ENCODE results near the gene CMIP. TPM values are rescaled to one million over a fixed set of nuclear protein-coding genes. Genes with fewer than 3 reads are reported as not detected.
A peak's percentile ranks its signal among the peaks of the same experiment; 100 is the strongest.

CMIP gene
- total RNA-seq, 1 donor from 2014 or later = 46.6 TPM

- H3K4me3 Mint-ChIP-seq = peak overlapping the region; percentile 65
- DNase-seq (ENCODE audit: extremely low spot score, unreplicated experiment) = no peak
- peak overlapping the region; percentile 78 for H3K27ac Mint-ChIP-seq
- H3K4me1 Mint-ChIP-seq (ENCODE audit: unreplicated experiment) = peaks cover 16% of the 10 kb centered on the region
- H3K27me3 Mint-ChIP-seq = no peaks in the 10 kb centered on the region
- no peaks in the 10 kb centered on the region for H3K36me3 Mint-ChIP-seq
- no peaks in the 10 kb centered on the region for H3K9me3 Mint-ChIP-seq
- TF ChIP-seq CTCF (conservative IDR thresholded peaks at IDR 0.05) = peak; percentile 34
Observed at GRCh38 chr16:81729451-81729850, 284.8 kb downstream of the CMIP start.

- H3K36me3 Mint-ChIP-seq = no peaks in the 10 kb centered on the region
- peak; percentile 90 for DNase-seq (ENCODE audit: extremely low spot score, unreplicated experiment)
- TF ChIP-seq CTCF (conservative IDR thresholded peaks at IDR 0.05) = peak; percentile 86
- H3K4me1 Mint-ChIP-seq (ENCODE audit: unreplicated experiment) = peaks cover 16% of the 10 kb centered on the region
- H3K9me3 Mint-ChIP-seq = no peaks in the 10 kb centered on the region
- H3K27me3 Mint-ChIP-seq = no peaks in the 10 kb centered on the region
- H3K27ac Mint-ChIP-seq = peak overlapping the region; percentile 93
- H3K4me3 Mint-ChIP-seq = peak overlapping the region; percentile 85
Observed at GRCh38 chr16:81730090-81731051, 285.8 kb downstream of the CMIP start.

DNA sequence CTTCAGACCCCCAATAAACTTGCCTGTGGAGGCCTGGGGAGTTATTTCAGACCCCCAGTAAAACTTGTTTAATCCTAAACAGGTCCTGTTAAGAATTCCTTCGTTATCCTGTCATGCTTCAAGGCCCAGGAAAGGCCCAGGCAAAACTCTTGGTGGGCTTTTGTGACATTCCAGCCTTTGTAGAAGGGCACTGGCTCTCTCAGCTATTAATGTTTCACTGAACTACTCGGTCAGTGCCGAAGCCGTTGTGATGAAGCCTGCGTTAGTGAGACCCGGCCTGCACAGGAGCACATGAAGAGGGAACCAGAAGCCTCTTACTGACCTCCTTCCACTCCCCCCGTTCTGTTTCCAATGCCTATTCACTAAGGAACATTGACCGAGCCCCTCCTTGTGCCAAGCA is 287.0 kb downstream of the CMIP start:
- DNase-seq (ENCODE audit: extremely low spot score, unreplicated experiment) = no peak
- peak overlapping the region; percentile 81 for H3K27ac Mint-ChIP-seq
- peaks cover 16% of the 10 kb centered on the region for H3K4me1 Mint-ChIP-seq (ENCODE audit: unreplicated experiment)
- no peaks in the 10 kb centered on the region for H3K9me3 Mint-ChIP-seq
- TF ChIP-seq CTCF (conservative IDR thresholded peaks at IDR 0.05) = no peak
- peak overlapping the region; percentile 20 for H3K4me3 Mint-ChIP-seq
- no peaks in the 10 kb centered on the region for H3K36me3 Mint-ChIP-seq
- no peaks in the 10 kb centered on the region for H3K27me3 Mint-ChIP-seq

DNA sequence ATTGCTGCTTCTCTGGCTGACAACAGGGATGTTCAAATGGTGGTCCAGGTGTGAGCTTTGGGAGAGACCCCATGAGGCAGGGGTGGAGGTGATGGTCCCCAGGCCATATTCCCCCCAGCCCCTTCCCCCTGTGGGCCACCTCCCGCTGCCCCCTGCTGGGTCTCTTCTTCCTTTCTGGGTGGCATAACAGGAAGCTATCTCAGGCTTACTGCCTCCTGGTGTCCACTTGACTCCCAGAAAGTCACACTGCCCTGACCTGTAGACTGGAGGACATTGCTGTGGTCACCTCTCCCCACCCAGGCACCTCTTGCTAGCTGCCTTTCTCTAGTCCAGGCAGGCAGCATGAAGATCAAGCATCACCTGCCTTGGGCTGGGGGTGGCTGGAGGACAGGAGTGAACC is 288.1 kb downstream of the CMIP start:
- TF ChIP-seq CTCF (conservative IDR thresholded peaks at IDR 0.05) = no peak
- Mint-ChIP-seq H3K36me3 (no peaks in the 10 kb centered on the region), H3K27ac (no peak overlapping the region), H3K4me1 (ENCODE audit: unreplicated experiment) (peaks cover 16% of the 10 kb centered on the region), H3K9me3 (no peaks in the 10 kb centered on the region), H3K4me3 (no peak overlapping the region), H3K27me3 (no peaks in the 10 kb centered on the region)
- DNase-seq (ENCODE audit: extremely low spot score, unreplicated experiment) = no peak

DNA sequence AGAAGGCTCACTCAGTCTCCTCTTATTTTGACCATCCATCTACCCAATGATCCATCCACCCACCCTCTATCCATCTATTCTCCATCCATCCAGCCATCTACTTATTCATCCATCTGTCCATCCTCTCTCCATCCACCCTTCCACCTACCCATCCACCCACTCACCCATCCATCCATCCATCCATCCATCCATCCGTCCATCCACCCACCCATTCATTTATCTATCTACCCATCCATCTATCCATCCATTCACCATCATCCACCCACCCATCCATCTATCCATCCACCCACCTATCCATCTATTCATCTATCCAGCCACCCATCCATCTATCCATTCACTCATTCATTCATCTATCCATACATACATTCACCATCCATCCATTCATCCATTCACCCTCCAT is 288.7 kb downstream of the CMIP start:
- no peak for TF ChIP-seq CTCF (conservative IDR thresholded peaks at IDR 0.05)
- H3K27ac Mint-ChIP-seq = no peak overlapping the region
- H3K36me3 Mint-ChIP-seq = no peaks in the 10 kb centered on the region
- DNase-seq (ENCODE audit: extremely low spot score, unreplicated experiment) = no peak
- H3K9me3 Mint-ChIP-seq = no peaks in the 10 kb centered on the region
- peaks cover 21% of the 10 kb centered on the region for H3K4me1 Mint-ChIP-seq (ENCODE audit: unreplicated experiment)
- no peak overlapping the region for H3K4me3 Mint-ChIP-seq
- no peaks in the 10 kb centered on the region for H3K27me3 Mint-ChIP-seq
